ENCODE results near the gene MRFAP1.
"Not testable (repeated sequence)": the region's sequence is repeated elsewhere in the genome, so short reads cannot be mapped to it uniquely, and the experiment has no call there.

Gene MRFAP1

DNA sequence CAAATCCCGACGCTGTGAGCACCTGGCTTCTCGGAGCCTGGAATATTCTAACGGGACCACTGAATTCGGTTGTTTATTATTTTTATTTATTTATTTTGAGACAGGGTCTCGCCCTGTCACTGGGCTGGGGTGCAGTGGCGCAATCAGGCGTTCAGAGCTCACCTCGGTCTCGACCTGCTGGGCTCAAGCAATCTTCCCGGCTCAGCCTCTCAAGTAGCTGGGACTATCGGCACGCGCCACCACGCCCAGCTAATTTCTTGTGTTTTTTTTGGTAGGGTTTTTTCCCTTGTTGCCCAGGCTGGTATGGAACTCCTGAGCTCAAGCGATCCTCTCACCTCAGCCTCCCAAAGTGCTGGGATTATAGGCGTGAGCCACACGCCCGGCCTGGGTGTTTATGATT lies 31.6 kb downstream of the MRFAP1 start:
- no peak for DNase-seq

DNA sequence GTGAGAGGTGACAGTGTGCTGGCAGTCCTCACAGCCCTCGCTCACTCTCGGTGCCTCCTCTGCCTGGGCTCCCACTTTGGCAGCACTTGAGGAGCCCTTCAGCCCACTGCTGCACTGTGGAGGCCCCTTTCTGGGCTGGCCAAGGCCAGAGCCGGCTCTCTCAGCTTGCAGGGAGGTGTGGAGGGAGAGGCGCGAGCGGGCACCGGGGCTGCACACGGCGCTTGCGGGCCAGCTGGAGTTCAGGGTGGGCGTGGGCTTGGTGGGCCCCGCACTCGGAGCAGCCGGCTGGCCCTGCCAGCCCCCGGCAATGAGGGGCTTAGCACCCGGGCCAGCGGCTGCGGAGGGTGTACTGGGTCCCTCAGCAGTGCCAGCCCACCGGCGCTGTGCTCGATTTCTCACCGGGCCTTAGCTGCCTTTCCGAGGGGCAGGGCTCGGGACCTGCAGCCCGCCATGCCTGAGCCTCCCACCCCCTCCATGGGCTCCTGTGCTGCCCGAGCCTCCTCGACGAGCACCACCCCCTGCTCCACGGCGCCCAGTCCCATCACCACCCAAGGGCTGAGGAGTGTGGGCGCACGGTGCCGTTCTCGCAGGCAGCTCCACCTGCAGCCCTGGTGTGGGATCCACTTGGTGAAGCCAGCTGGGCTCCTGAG lies 32.2 kb downstream of the MRFAP1 start:
- not testable (repeated sequence) for DNase-seq

DNA sequence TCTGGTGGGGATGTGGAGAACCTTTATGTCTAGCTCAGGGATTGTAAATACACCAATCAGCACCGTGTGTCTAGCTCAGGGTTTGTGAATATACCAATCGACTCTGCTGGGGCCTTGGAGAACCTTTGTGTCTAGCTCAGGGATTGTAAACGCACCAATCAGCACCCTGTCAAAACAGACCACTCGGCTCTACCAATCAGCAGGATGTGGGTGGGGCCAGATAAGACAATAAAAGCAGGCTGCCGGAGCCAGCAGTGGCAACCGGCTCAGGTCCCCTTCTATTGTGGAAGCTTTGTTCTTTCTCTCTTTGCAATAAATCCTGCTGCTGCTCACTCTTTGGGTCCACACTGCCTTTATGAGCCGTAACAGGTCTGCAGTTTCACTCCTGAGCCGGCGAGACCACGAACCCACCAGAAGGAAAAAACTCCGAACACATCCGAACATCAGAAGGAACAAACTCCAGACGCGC lies 32.7 kb downstream of the MRFAP1 start:
- peak; percentile 61 for DNase-seq

DNA sequence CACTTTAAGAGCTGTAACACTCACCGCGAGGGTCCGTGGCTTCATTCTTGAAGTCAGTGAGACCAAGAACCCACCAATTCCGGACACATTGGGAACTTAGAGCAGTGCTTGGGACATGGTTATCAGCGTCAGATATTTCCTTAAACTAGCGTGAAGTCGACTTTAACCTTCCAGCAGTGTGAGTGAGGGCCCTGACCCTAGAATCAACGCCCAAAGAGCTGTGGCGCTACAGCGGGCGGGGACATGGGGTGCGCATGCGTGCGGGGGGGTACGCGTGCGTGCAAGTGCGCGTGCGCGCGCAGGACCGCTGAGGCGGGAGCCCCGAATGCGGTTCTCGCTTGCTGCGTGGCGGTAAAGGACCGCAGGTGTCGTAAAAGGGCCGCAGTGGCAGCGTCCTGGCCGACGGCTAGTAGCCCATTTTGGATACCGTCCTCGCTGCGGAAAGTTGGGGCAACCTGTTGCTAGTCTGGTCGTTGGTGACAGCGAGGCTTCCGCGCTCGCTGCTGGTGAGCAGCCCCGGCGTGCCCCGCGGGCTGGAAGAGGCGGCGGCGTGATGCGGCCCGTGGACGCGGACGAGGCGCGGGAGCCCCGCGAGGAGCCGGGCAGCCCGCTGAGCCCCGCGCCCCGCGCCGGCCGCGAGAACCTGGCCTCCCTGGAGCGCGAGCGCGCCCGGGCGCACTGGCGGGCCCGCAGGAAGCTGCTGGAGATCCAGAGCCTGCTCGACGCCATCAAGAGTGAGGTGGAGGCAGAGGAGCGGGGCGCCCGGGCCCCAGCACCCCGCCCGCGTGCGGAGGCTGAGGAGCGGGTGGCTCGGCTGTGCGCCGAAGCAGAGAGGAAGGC lies 33.4 kb downstream of the MRFAP1 start:
- DNase-seq: peak; percentile 95

DNA sequence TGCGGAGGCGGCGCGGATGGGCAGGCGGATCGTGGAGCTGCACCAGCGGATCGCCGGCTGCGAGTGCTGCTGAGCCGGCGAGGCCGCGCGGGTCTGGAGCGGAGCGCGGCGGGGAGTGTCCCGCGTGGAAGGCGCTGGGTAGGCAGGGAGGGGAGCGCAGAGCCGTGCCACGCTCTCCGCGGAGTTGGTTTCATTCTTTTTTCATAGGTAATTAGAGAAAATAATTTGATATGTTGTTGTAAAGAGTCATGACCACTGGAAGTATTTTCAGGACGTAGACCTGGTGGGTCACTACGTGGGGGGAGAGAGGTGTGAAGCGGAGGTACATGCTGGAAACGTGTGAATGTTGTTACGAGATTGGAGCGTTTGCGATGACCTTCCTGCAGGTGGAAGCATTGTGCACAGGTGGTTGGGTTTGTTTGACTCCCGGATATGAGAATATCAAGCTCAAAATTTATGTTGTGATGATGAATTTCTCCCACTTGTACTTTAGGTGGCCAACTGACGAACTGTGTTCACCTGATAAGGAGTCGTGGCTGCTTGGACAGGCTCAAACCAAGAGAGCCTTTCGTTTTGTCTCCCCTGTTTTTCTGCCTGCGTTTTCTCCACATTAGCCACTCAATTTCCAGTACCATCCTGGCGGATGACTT lies 34.1 kb downstream of the MRFAP1 start:
- peak; percentile 72 for DNase-seq

DNA sequence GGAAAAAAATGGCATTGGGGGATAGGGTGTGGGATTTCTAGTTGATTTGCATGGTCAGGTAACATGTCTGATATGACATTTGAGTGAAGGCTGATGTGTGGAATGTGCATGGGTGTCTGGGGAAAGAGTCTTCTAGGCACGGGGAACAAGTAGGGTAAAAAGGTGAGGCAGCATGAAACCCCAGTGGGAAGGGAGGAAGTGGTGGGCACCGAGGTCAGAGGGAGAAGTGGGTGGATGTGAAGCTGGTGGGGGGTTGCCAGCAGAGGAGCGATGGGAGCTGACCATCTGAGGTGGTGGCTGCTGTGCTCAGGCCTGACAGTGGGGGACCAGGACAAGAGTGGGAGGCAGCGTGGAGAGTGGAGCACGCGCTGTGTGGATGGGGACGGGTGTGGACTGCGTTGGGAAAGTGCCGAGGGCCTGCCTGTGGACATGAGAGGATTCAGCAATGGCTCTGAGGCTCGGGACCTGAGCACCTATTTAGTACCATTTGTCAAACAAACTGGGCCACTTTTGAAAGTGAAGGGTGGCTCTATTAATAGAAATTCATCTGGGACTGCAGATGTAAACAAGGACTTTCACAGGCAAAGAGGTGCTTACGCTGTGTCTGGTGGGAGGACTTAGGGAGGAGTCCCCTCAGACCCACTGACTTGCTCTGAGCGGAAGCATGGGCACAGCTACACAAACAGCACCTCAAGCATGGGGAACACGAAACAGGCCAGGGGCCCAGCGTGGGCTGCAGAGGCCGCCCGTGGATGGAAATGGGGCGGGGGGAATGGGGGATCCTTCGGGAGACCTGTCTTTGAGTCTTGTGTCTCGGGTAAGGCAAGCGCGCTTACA lies 36.5 kb downstream of the MRFAP1 start:
- no peak for DNase-seq

DNA sequence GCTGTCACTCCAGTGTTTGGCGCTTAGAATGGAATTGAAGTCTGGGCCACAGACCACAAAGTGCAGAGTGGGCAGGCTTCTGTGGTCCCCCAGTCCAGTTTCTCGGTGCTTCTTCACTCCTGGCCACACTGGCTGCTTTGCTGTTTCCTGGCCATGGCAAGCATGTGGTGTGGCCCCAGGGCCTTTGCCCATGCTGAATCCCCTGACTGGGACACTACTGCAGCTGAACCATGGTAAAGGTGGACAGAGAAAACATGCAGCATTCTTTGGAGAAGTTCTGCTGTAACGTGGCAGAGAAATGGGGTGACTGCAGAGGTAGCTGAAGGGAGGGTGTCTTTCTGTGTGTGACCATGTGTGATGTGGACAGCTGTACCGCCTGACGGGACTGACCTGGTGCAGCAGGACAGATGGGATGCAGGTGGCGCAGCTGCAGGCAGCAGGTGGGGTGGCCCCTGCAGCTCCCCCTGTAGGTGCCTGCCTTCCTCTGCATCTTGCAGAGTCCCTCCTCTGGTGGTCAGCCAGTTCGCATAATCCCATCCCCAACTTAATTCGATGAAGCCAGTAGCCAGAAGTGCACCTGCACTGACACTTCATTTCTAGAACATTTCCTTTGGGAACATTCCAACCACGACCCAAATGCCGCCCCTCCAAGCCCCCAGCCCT lies 40.0 kb downstream of the MRFAP1 start:
- no peak for DNase-seq

DNA sequence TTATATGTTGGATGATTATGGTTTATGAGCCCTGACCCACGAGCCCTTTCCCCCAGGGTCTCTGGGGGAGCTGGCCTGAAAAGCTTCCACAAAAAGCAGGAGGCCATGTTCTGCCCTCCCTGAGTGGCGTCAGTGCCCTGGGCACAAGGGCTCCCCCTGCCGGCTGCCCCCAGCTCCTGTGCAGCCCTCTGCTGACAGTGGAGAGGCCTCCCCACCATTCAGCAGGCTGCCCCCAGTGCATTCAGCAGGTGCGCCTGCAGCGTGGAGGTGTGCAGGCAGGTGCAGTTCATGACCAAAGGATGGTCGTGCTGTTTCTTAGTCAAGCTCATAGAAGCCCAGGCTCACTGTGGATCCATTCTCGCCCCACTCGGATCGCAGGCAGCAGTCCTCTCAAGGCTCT lies 40.7 kb downstream of the MRFAP1 start:
- no peak for DNase-seq

DNA sequence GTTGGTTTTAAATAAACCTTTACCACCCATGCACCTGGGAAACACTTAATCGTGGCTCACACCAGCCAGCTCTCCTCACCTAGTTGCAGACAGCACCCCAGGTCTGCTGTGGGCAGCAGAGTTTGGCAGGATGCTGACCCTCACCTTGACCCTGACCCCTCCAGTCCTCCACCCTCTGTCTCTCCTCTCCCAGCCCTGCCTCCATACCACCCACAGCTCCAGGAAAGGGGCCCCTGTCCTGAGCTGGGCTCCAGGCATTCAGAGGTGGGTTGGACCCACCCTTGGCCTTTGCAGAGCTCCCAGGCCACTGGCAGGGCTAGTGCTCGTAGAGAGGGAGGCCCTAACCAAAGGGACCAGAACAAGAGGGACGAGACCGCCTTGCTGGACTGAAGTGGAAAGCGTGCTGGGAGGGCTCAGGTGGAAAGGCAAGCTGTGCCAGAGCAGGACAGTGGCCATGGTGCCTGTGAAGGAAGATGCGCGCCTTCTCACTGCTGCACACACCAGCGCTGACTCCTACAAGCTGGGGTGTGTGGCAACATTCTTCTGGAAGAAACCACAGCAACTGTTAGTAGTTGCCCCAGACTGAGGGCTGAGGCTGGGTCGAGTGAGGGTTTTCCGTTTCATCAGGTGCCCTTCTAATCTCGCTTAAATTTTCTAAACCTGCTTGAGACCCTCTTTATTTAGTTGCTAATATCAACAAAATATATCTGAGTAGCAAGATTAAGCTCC lies 42.5 kb downstream of the MRFAP1 start:
- DNase-seq: no peak

DNA sequence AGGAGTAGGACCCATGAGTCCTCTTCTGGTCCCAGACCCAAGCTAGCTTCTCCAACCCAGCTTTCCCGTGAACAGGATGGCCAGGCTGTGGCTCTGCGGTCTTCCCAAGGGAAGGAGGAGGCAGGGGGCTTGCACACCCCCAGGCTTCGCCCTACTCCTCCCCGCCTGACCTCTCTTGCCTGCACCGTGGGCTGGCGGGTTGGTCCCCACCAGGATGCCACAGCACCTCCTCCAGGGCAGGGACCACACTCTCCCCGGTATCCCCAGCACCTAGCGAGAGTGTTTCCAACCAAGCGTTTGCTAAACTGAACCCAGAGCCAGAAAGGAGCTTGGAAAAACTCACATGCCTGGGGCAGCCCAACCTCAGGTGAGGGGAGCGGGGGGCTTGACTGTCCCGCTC lies 44.2 kb downstream of the MRFAP1 start:
- no peak for DNase-seq

DNA sequence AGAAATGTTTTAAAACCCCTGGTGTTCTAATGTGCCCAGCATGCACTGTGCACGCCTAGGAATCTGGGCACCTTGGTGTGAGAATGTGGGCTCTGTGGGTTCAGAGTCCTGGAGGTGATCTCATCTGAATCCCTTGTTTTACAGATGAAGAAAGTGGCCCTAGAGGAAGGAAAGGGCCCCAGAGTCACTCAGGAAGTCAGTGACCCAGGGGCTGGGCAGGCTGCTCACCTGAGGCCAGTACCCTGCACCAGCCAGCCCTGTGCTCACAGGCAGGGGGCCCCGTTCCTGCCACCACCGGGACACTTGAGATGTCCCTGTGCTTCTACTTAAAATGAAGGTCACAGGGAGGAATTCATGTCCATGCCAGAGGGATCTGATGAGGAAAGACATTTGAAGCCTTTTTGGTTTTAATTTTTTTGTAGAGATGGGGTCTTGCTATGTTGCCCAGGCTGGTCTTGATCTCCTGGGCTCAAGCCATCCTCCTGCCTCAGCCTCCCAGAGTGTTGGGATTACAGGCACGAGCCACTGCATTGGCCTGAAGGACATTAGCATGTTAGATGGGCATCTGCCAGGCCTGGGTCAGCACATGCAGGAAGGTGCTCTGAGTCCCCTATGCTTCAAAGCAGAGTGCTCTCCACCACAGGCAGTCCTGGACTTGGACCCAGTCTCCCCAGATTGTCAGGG lies 45.8 kb downstream of the MRFAP1 start:
- DNase-seq: no peak

DNA sequence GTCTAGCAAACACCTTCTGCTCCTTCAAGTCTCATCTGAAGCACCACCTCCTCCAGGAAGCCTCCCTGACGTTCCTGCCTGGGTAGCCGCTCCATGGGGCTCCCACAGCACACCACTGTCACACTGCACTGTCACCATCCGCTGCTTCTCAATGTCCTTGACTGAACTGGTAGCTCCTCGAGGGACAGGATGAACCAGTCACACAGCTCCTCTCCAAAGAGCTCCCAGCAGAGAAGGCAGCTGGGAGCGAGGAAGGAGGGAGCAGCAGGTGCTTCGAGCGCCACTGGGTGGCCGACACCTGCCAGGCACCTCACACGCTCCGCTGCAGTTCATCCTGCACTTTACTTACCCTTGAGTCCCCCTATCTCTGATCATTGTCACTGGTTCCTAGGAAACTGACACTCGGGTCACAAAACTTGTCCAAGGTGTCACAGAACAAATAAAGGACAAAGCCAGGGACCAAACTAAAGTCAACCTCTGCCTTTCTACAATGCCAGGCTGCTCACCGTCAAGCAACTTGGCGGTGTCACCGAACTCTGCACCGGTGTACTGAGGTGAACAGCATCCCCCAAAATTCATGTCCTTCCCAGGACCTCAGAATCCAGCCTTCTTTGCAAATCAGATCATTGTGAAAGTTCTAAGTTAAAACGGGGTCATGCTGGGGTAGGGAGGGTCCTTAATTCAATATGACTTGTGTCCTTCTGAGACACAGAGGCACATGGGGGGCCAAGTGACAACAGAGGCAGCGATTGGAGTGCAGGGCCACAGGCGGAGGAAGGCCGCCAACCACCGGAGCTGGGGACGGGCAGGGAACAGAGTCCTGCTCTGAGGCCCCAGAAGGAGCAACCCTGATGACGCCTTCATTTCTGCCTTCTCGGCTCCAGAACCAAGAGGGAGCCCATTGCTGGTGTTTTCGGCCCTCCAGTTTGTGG lies 47.7 kb downstream of the MRFAP1 start:
- DNase-seq: no peak

DNA sequence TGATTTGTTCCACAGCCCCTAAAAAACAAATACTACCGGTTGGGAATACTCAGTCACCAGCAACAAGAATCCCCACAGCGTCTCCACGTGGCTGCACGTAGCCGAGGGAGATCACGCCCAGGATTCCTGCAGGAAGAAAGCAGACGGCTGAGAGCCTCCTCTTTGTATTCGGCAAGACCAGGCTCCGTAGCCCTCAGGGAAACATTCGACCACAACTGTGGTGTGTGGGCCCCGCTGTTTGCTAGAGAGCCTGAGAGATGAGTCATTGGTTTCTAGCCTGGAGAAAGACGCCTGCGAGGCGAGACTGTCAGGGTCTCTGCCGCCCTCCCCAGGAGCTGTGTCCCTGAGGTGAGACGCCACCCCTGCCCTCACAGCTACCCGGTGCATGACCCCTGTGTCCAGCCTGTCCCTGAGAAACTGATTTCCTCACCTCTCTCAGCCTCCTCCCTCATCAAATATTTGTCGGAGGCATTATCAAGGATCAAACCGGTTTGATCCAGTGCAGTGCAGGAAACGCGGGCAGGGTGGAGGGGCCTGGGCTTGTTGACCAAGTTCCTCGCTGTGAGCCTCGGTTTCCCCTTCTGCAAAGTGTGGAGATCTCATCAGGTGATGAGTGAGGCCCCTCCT lies 48.5 kb downstream of the MRFAP1 start:
- peak; percentile 87 for DNase-seq

DNA sequence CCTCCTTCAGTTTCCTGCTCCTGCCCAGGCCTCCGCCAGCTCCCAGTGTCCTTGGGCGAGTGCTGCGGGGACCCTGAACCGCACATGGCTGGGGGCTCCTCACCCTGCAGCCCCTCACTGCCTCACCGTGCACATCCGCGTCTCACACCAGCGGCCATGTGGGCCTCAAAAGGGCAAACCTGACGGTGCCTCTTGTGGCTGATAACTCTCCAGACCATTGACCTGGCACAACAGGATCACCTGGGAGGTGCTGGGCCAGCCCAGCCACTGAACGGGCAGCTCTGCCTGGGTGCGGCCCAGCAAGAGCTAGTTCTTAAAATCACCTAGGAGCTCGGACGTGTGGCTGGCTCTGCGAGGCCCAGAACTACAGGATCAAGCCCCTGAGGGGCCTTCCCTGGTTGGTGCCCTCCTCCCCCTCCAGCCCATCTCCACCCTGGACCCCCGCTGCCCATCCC lies 49.0 kb downstream of the MRFAP1 start:
- no peak for DNase-seq
